Measurements from ENCODE around the gene ESYT1. TPM values are rescaled to one million over a fixed set of nuclear protein-coding genes. Genes with fewer than 3 reads are reported as not detected.
A peak's percentile ranks its signal among the peaks of the same experiment; 100 is the strongest.

Gene ESYT1
- total and polyA plus RNA-seq, 10 of the 15 experiments (the other 5 are each of a cell fraction or from before 2014, with no cell fraction given), result 47.5 to 120 (median 87.1) TPM

DNA sequence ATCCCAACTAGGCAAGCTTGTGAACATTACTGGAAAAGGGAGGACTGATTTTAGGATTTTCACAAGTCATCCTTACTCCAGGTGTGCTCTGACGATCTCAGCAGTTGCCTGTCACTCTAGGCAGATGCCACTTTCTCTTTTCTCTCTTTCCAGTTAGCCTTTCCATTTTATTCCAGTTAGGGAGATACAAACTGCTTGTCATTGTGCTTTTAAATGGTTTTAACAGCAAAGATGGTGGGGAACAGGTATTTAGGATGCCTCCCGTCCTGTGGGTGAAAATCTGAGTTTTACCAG, 22.5 kb upstream of the ESYT1 start:
- Histone ChIP-seq H3K9me3 (replicated peaks; ENCODE audit: control insufficient read depth, insufficient read depth, low read length) (no peaks in the 10 kb centered on the region), H3K27ac (ENCODE audit: control insufficient read depth, insufficient read depth) (peak overlapping the region; percentile 86), H2AFZ (ENCODE audit: control insufficient read depth, low read depth, low read length) (no peak overlapping the region), H3K27me3 (replicated peaks in 1 of 2; ENCODE audit: control insufficient read depth in 2 of 2, insufficient read depth in 2 of 2, low read length in 1 of 2) (no peaks in the 10 kb centered on the region; a peak in 1 of 4 replicates), H3K79me2 (ENCODE audit: control insufficient read depth, insufficient read depth, low read length) (peaks cover 36% of the 10 kb centered on the region), H3K4me3 (peak overlapping the region; percentile 97), H3K4me2 (ENCODE audit: control insufficient read depth, insufficient read depth) (peak overlapping the region; percentile 91), H3K9ac (ENCODE audit: control insufficient read depth, insufficient read depth, low read length) (peak overlapping the region; percentile 95), H4K20me1 (ENCODE audit: control insufficient read depth, insufficient read depth) (no peaks in the 10 kb centered on the region), H3K36me3 (ENCODE audit: control insufficient read depth in 2 of 2, insufficient read depth in 2 of 2, low read length in 1 of 2) (peaks cover 10 to 33% of the 10 kb centered on the region in 2 experiments), H3K4me1 (ENCODE audit: control insufficient read depth, insufficient read depth, low read length) (peaks cover 3% of the 10 kb centered on the region; the same call in 1 of the 2 replicates)
- intact Hi-C loops (cut with micrococcal nuclease; ENCODE audit: unreplicated experiment), result loop anchor here (2.0 kb wide), 1 partner anchor 177 kb away; no protein-coding TSS in a partner anchor
- no peak for FAIRE-seq
- WGBS (ENCODE audit: insufficient coverage, insufficient replicate concordance, low lambda C conversion rate, missing lambda C conversion rate), result 2% methylated on average over 2 of the region's 2 CpGs
- ChIA-PET CTCF (interaction anchor here (0.9 to 4.0 kb wide), 13 partner anchors 10 to 389 kb away, joined by 3 to 25 read pairs (median 6); partner anchors contain the start of genes BLOC1S1, ESYT1, RPL41 and SMARCC2), SMC1A (ENCODE audit: uncharacterized antibody, unreplicated experiment) (interaction anchor here (1.0 to 2.8 kb wide), 8 partner anchors 10 to 367 kb away, joined by 3 to 26 read pairs (median 4); partner anchors contain the start of genes DNAJC14, ESYT1, RPL41 and ZC3H10), POLR2A (interaction anchor here (0.6 to 6.3 kb wide), 6 partner anchors 12 to 367 kb away, joined by 3 to 95 read pairs (median 6); partner anchors contain the start of genes RPL41 and ZC3H10), RAD21 (ENCODE audit: unreplicated experiment) (interaction anchor here (0.6 to 3.5 kb wide), 5 partner anchors 10 to 280 kb away, joined by 4 to 30 read pairs (median 12); partner anchors contain the start of genes RPL41, SUOX and ZC3H10)
- in situ Hi-C loops (cut with MboI), result no loop called here
- no peak for DNase-seq (ENCODE audit: low read depth, low spot score)
- BruUV-seq (replicated peaks), result no TSS peak
- no peak for ATAC-seq
- TF ChIP-seq, protein P1, sequence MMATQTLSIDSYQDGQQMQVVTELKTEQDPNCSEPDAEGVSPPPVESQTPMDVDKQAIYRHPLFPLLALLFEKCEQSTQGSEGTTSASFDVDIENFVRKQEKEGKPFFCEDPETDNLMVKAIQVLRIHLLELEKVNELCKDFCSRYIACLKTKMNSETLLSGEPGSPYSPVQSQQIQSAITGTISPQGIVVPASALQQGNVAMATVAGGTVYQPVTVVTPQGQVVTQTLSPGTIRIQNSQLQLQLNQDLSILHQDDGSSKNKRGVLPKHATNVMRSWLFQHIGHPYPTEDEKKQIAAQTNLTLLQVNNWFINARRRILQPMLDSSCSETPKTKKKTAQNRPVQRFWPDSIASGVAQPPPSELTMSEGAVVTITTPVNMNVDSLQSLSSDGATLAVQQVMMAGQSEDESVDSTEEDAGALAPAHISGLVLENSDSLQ (IDR thresholded peaks at IDR 0.05), result peak; percentile 74
- TF ChIP-seq, protein P2, sequence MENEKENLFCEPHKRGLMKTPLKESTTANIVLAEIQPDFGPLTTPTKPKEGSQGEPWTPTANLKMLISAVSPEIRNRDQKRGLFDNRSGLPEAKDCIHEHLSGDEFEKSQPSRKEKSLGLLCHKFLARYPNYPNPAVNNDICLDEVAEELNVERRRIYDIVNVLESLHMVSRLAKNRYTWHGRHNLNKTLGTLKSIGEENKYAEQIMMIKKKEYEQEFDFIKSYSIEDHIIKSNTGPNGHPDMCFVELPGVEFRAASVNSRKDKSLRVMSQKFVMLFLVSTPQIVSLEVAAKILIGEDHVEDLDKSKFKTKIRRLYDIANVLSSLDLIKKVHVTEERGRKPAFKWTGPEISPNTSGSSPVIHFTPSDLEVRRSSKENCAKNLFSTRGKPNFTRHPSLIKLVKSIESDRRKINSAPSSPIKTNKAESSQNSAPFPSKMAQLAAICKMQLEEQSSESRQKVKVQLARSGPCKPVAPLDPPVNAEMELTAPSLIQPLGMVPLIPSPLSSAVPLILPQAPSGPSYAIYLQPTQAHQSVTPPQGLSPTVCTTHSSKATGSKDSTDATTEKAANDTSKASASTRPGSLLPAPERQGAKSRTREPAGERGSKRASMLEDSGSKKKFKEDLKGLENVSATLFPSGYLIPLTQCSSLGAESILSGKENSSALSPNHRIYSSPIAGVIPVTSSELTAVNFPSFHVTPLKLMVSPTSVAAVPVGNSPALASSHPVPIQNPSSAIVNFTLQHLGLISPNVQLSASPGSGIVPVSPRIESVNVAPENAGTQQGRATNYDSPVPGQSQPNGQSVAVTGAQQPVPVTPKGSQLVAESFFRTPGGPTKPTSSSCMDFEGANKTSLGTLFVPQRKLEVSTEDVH (IDR thresholded peaks at IDR 0.05; ENCODE audit: low read depth, partially characterized antibody), result no peak
